MCF 10A (cell line): Measurements from ENCODE around the gene SMYD3. TPM values are rescaled to one million over a fixed set of nuclear protein-coding genes. Genes with fewer than 3 reads are reported as not detected.
A peak's percentile ranks its signal among the peaks of the same experiment; 100 is the strongest.

Experiments
- BruUV-seq: library from RNA; stranded (reverse); fragments of 400-500 nt; replicated peaks from 2 replicates; lab custom pipeline; 2021; lab: Mats Ljungman, UMichigan
- CTCF ChIA-PET: fragments of 300-600 bp; sonication (Branson Sonifier 250); formaldehyde crosslinking; extraction: SDS; loops from one replicate; lab custom pipeline; 2021; ENCODE audit warnings: antibody characterized with exemption, inconsistent platforms; lab: Yijun Ruan, JAX
- POLR2A ChIA-PET: fragments of 300-600, 350-650 bp; sonication (Branson Sonifier 250); formaldehyde crosslinking; extraction: SDS; loops from one replicate; lab custom pipeline; 2020; ENCODE audit warnings: antibody characterized with exemption, inconsistent platforms; lab: Yijun Ruan, JAX
- DNase-seq: peaks from one replicate; pipeline ENCODE4 v3.0.0-alpha.2; 2018; ENCODE audit not compliant: unreplicated experiment
- H3K27ac Mint-ChIP-seq: one replicate; pipeline ENCODE4 v1.8.0; 2022; ENCODE audit warnings: mild to moderate bottlenecking, low read depth, mixed read lengths; ENCODE audit not compliant: unreplicated experiment
- H3K27me3 Mint-ChIP-seq: one replicate; pipeline ENCODE4 v1.8.0; 2022; ENCODE audit warnings: mixed read lengths; ENCODE audit not compliant: insufficient read depth, unreplicated experiment
- H3K36me3 Mint-ChIP-seq: one replicate; pipeline ENCODE4 v1.8.0; 2022; ENCODE audit warnings: mild to moderate bottlenecking, moderate library complexity, mixed read lengths; ENCODE audit not compliant: insufficient read depth, unreplicated experiment
- H3K4me1 Mint-ChIP-seq: one replicate; pipeline ENCODE4 v1.8.0; 2022; ENCODE audit warnings: mixed read lengths; ENCODE audit not compliant: insufficient read depth, unreplicated experiment
- H3K4me3 Mint-ChIP-seq: one replicate; pipeline ENCODE4 v1.8.0; 2022; ENCODE audit warnings: mild to moderate bottlenecking, moderate library complexity, mixed read lengths; ENCODE audit not compliant: unreplicated experiment
- H3K9me3 Mint-ChIP-seq: one replicate; pipeline ENCODE4 v1.8.0; 2022; ENCODE audit warnings: mixed read lengths; ENCODE audit not compliant: unreplicated experiment
- CTCF ChIP-seq: fragments of 200-600 bp; IDR thresholded peaks from one replicate; pipeline ENCODE4 v1.8.0; 2022; ENCODE audit warnings: antibody characterized with exemption, mild to moderate bottlenecking; ENCODE audit not compliant: unreplicated experiment
- intact Hi-C: fragments of 100-400 bp; cut with micrococcal nuclease; formaldehyde crosslinking; loops from 2 replicates; pipeline ENCODE4 v1.14.1; 2022
- total RNA-seq: library from RNA; stranded (reverse); gene quantifications from 2 replicates; pipeline ENCODE4 v1.2.3, GENCODE V29; 2022

The SMYD3 gene
- total RNA-seq, 1 experiment from 2014 or later = 26.9 TPM

GRCh38 chr1:245707941-245708340 lies 799.1 kb downstream of the SMYD3 start:
- POLR2A ChIA-PET = interaction anchor here (0.6 to 0.8 kb wide), 2 partner anchors 16 to 814 kb away, joined by 3 to 4 read pairs; no protein-coding TSS in a partner anchor
- peaks cover 17% of the 10 kb centered on the region for H3K4me1 Mint-ChIP-seq
- intact Hi-C loops = no loop called here

GRCh38 chr1:245704765-245705164 lies 802.3 kb downstream of the SMYD3 start:
- H3K9me3 Mint-ChIP-seq = no peaks in the 10 kb centered on the region
- H3K27ac Mint-ChIP-seq = no peak overlapping the region
- no TSS peak for BruUV-seq
- H3K4me1 Mint-ChIP-seq = peaks cover 12% of the 10 kb centered on the region
- H3K4me3 Mint-ChIP-seq = no peak overlapping the region
- intact Hi-C loops = loop anchor here (5.0 kb wide), 1 partner anchor 298 kb away; no protein-coding TSS in a partner anchor
- peaks cover 13% of the 10 kb centered on the region for H3K27me3 Mint-ChIP-seq
- peak; percentile 90 for DNase-seq
- no peak for TF ChIP-seq CTCF
- CTCF ChIA-PET = interaction anchor here (0.6 to 0.9 kb wide), 3 partner anchors 8 to 16 kb away, joined by 3 to 4 read pairs (median 3); no protein-coding TSS in a partner anchor
- H3K36me3 Mint-ChIP-seq = no peaks in the 10 kb centered on the region
- POLR2A ChIA-PET = no interaction called here

More at GRCh38 chr1:245707941-245708340, 799.1 kb downstream of the SMYD3 start:
- no peak for TF ChIP-seq CTCF
- no peaks in the 10 kb centered on the region for H3K9me3 Mint-ChIP-seq
- CTCF ChIA-PET = interaction anchor here (0.6 to 1.2 kb wide), 2 partner anchors 36 to 554 kb away, joined by 3 to 5 read pairs; no protein-coding TSS in a partner anchor
- no peak overlapping the region for H3K4me3 Mint-ChIP-seq
- no peak overlapping the region for H3K27ac Mint-ChIP-seq
- H3K27me3 Mint-ChIP-seq = peaks cover 3% of the 10 kb centered on the region
- H3K36me3 Mint-ChIP-seq = no peaks in the 10 kb centered on the region
- no TSS peak for BruUV-seq
- no peak for DNase-seq

GRCh38 chr1:245704341-245704740 lies 802.7 kb downstream of the SMYD3 start:
- CTCF ChIA-PET = interaction anchor here (0.6 to 1.0 kb wide), 5 partner anchors 9 to 60 kb away, joined by 3 to 4 read pairs (median 3); no protein-coding TSS in a partner anchor
- intact Hi-C loops = loop anchor here (5.0 kb wide), 1 partner anchor 298 kb away; no protein-coding TSS in a partner anchor
- TF ChIP-seq CTCF = no peak
- DNase-seq = peak; percentile 10
- Mint-ChIP-seq H3K4me3 (no peak overlapping the region), H3K9me3 (no peaks in the 10 kb centered on the region), H3K27ac (no peak overlapping the region), H3K27me3 (peaks cover 13% of the 10 kb centered on the region), H3K36me3 (no peaks in the 10 kb centered on the region), H3K4me1 (peaks cover 12% of the 10 kb centered on the region)
- no TSS peak for BruUV-seq
- POLR2A ChIA-PET = no interaction called here

- no TSS peak for BruUV-seq
- intact Hi-C loops = loop anchor here (5.0 kb wide), 1 partner anchor 300 kb away; no protein-coding TSS in a partner anchor
- no peak for DNase-seq
- Mint-ChIP-seq H3K36me3 (no peaks in the 10 kb centered on the region), H3K4me1 (peaks cover 12% of the 10 kb centered on the region), H3K27ac (no peak overlapping the region), H3K4me3 (no peak overlapping the region), H3K9me3 (no peaks in the 10 kb centered on the region), H3K27me3 (peaks cover 13% of the 10 kb centered on the region)
- POLR2A ChIA-PET = no interaction called here
- TF ChIP-seq CTCF = no peak
- CTCF ChIA-PET = interaction anchor here (0.6 to 1.1 kb wide), 2 partner anchors 749 to 753 kb away, joined by 3 read pairs; no protein-coding TSS in a partner anchor
Observed at GRCh38 chr1:245702346-245702745, 804.7 kb downstream of the SMYD3 start.
